Ovary (tissue), 3 donors: ENCODE measurements around the gene RBFOX2.

Source experiments
- EP300 ChIP-seq: sonication (generic); formaldehyde crosslinking; IDR thresholded peaks from one replicate; pipeline ENCODE4 v1.6.1; 2017; ENCODE audit warnings: antibody characterized with exemption
- POLR2A ChIP-seq: fragments of 450-650 bp; IDR thresholded peaks from one replicate; pipeline ENCODE4 v1.6.1; 2017; ENCODE audit warnings: antibody characterized with exemption, mild to moderate bottlenecking, moderate library complexity
- TF ChIP-seq, protein P1 (sequence below), 3 donors: fragments of 450-650 bp in 2 of 3; fragments of 200-600 bp in 1 of 3; IDR thresholded peaks; one replicate each; pipeline versions ENCODE4 v1.5.1 to v1.8.0; 2016 to 2022; ENCODE audit warnings: antibody characterized with exemption in 3 of 3, mild to moderate bottlenecking in 1 of 3
- donor health status: DM: no; HTN: no; CAD: no.

DNA sequence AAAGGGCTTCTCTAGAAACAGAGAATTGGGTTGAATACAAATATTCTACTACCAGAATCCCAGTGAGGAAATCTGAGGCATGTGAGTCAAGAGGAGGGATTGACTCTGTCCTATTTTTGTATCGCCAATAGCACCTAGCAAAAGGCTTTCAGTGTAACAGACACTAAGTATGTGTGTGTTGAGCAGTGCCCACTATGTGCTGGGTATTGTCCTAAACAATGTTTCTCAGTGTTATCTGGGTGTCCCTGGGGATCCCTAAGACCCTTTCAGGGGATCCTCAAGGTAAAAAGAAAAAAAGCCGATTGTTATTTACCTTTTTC is 21.0 kb upstream of the RBFOX2 start:
- TF ChIP-seq, protein P1, sequence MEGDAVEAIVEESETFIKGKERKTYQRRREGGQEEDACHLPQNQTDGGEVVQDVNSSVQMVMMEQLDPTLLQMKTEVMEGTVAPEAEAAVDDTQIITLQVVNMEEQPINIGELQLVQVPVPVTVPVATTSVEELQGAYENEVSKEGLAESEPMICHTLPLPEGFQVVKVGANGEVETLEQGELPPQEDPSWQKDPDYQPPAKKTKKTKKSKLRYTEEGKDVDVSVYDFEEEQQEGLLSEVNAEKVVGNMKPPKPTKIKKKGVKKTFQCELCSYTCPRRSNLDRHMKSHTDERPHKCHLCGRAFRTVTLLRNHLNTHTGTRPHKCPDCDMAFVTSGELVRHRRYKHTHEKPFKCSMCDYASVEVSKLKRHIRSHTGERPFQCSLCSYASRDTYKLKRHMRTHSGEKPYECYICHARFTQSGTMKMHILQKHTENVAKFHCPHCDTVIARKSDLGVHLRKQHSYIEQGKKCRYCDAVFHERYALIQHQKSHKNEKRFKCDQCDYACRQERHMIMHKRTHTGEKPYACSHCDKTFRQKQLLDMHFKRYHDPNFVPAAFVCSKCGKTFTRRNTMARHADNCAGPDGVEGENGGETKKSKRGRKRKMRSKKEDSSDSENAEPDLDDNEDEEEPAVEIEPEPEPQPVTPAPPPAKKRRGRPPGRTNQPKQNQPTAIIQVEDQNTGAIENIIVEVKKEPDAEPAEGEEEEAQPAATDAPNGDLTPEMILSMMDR (IDR thresholded peaks at IDR 0.05): no peak
- TF ChIP-seq POLR2A (no peak), EP300 (no peak)
